ENCODE measurements around the gene ASPHD1. TPM values are rescaled to one million over a fixed set of nuclear protein-coding genes. Genes with fewer than 3 reads are reported as not detected.
A peak's percentile ranks its signal among the peaks of the same experiment; 100 is the strongest.

The ASPHD1 gene, protein sequence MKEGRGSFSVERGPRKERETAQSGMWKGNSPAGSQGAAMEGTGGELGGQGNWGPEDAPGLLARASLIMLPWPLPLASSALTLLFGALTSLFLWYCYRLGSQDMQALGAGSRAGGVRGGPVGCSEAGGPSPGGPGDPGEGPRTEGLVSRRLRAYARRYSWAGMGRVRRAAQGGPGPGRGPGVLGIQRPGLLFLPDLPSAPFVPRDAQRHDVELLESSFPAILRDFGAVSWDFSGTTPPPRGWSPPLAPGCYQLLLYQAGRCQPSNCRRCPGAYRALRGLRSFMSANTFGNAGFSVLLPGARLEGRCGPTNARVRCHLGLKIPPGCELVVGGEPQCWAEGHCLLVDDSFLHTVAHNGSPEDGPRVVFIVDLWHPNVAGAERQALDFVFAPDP
- under 1 TPM in 2 of 4 donors, not detected in 2; 0.32 to 0.61 TPM for total RNA-seq

GRCh38 chr16:29900102-29900887, at the start of gene ASPHD1:
TSS of gene ASPHD1 (plus strand) at chr16:29900488. CDS start at chr16:29900972, 484 bp downstream.
- 2 to 3% methylated on average over 16 to 18 of the region's 67 CpGs for WGBS, 2 donors
- Histone ChIP-seq H3K9me3 (no peaks in the 10 kb centered on the region), H3K27me3 (peaks cover 0 to 49% (median 7%) of the 10 kb centered on the region in 4 donors), H3K27ac (peak within 1 kb of the TSS in 2 of 4 donors; percentile 13 to 16), H3K4me3 (peak within 1 kb of the TSS; percentile 48 to 84 (median 58)), H3K36me3 (no peaks in the 10 kb centered on the region), H3K4me1 (peaks cover 11 to 26% (median 18%) of the 10 kb centered on the region in 3 donors)
- no peak for TF ChIP-seq POLR2A (IDR thresholded peaks at IDR 0.05)
- TF ChIP-seq, protein P1, sequence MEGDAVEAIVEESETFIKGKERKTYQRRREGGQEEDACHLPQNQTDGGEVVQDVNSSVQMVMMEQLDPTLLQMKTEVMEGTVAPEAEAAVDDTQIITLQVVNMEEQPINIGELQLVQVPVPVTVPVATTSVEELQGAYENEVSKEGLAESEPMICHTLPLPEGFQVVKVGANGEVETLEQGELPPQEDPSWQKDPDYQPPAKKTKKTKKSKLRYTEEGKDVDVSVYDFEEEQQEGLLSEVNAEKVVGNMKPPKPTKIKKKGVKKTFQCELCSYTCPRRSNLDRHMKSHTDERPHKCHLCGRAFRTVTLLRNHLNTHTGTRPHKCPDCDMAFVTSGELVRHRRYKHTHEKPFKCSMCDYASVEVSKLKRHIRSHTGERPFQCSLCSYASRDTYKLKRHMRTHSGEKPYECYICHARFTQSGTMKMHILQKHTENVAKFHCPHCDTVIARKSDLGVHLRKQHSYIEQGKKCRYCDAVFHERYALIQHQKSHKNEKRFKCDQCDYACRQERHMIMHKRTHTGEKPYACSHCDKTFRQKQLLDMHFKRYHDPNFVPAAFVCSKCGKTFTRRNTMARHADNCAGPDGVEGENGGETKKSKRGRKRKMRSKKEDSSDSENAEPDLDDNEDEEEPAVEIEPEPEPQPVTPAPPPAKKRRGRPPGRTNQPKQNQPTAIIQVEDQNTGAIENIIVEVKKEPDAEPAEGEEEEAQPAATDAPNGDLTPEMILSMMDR (IDR thresholded peaks at IDR 0.05): no peak
- intact Hi-C loops (cut with DNase I): no loop called here
- DNase-seq: no peak

DNA sequence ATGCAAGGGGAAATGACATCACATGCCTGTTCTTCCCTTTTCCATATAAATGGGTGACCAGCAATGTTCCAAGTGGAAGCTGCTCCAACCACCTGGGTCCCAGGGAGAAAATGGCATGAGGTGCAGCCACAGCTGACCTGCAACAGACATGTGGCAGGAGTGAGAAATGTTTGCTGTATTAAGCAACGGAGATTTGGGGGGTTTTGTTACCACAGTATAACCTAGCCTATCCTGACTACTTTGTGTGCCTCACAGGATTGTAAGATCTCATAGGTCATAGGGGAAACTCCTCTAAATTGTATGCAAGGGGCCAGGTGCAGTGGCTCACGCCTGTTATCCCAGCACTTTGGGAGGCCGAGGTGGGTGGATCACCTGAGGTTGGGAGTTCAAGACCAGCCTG, 49.3 kb upstream of the ASPHD1 start:
- H3K36me3 ChIP-seq: peaks cover 12 to 30% (median 21%) of the 10 kb centered on the region in 3 donors
- DNase-seq: no peak
- intact Hi-C loops (cut with DNase I): no loop called here
- no peaks in the 10 kb centered on the region for H3K9me3 ChIP-seq
- WGBS, 2 donors: 80 to 90% methylated on average over 1 to 2 of the region's 3 CpGs
- no peak overlapping the region for H3K4me3 ChIP-seq
- no peak overlapping the region for H3K27ac ChIP-seq
- no peaks in the 10 kb centered on the region for H3K27me3 ChIP-seq
- TF ChIP-seq, protein P1 (IDR thresholded peaks at IDR 0.05): no peak
- no peak for TF ChIP-seq POLR2A (IDR thresholded peaks at IDR 0.05)
- H3K4me1 ChIP-seq: peaks cover 0 to 6% (median 0%) of the 10 kb centered on the region in 3 donors

DNA sequence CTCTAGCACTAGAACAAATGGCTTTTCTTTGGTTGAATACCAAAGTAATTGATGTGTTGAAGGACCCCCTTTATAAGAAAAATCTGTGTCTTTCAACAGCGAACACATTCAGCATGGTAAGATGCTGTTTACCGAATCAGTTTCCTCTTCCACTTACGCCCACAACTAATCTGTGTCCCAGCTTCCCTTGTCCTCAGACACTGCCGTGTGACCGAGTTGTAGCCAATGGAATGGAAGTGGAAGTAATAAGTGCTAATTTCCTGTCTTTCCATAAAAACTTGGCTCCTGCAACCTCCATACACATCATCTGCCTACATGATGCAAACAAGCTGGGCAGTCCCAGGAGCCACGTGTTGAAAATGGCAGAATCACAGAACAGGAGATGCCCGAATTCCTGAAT, 47.6 kb upstream of the ASPHD1 start:
- no peak for DNase-seq
- WGBS, 2 donors: 54 to 57% methylated on average over 7 of the region's 7 CpGs
- TF ChIP-seq, protein P1 (IDR thresholded peaks at IDR 0.05): no peak
- no peak for TF ChIP-seq POLR2A (IDR thresholded peaks at IDR 0.05)
- intact Hi-C loops (cut with DNase I): no loop called here
- no peak overlapping the region for H3K4me3 ChIP-seq
- H3K4me1 ChIP-seq: peaks cover 0 to 6% (median 0%) of the 10 kb centered on the region in 3 donors
- peak overlapping the region in 1 of 4 donors; percentile 66 for H3K27ac ChIP-seq
- H3K27me3 ChIP-seq: no peaks in the 10 kb centered on the region
- peaks cover 2 to 14% (median 4%) of the 10 kb centered on the region in 3 donors for H3K36me3 ChIP-seq
- no peaks in the 10 kb centered on the region for H3K9me3 ChIP-seq

DNA sequence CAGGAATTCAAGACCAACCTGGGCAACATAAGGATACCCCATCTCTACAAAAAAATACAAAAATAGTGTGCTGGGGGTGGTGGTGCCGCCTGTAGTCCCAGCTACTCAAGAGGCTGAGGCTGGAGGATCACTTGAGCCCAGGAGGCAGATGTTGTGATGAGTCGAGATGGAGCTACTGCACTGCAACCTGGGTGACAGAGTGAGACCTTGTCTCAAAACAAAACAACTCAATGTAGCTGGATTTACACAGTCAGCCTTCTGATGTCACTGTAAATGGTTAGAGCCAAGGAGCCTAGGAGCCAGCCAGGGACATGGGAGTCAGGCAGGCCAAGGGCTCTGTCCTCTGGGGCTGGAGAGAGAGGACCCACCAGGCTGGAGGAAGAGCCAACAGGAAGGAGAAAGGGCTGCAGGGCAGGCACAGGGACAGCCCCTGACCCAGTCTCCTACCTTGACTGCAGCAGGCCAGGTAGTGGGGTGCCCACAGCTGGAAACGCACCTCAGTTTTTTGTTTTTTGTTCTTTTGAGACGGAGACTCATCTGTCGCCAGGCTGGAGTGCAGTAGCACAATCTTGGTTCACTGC, 45.7 kb upstream of the ASPHD1 start:
- Histone ChIP-seq H3K27ac (no peak overlapping the region), H3K4me3 (no peak overlapping the region), H3K27me3 (no peaks in the 10 kb centered on the region), H3K4me1 (peaks cover 0 to 6% (median 0%) of the 10 kb centered on the region in 3 donors), H3K9me3 (no peaks in the 10 kb centered on the region), H3K36me3 (peaks cover 8 to 15% (median 11%) of the 10 kb centered on the region in 3 donors)
- DNase-seq: no peak
- WGBS, 2 donors: 79 to 81% methylated on average over 4 to 5 of the region's 5 CpGs
- intact Hi-C loops (cut with DNase I): no loop called here
- TF ChIP-seq POLR2A (IDR thresholded peaks at IDR 0.05): no peak
- TF ChIP-seq, protein P1 (IDR thresholded peaks at IDR 0.05): no peak
